Loucy (cell line): ENCODE measurements around the gene FAM193A.
"Not testable (repeated sequence)": the region's sequence is repeated elsewhere in the genome, so short reads cannot be mapped to it uniquely, and the experiment has no call there.

ENCODE experiments used
- H2AFZ ChIP-seq: fragments of 200-600 bp; sonication (generic); 2 replicates; pipeline ENCODE4 v1.6.0; 2016; ENCODE audit warnings: antibody characterized with exemption, mild to moderate bottlenecking, low read length, moderate library complexity
- H3F3A ChIP-seq: fragments of 200-600 bp; 2 replicates; pipeline ENCODE4 v1.6.0; 2016; ENCODE audit warnings: antibody characterized with exemption, low read depth, mild to moderate bottlenecking
- H3K27me3 ChIP-seq: fragments of 200-600 bp; sonication (generic); 2 replicates; pipeline ENCODE4 v1.6.1; 2014; ENCODE audit warnings: low read length, mild to moderate bottlenecking; ENCODE audit not compliant: insufficient read depth, poor library complexity, severe bottlenecking
- H3K36me3 ChIP-seq: fragments of 200-600 bp; sonication (generic); 2 replicates; pipeline ENCODE4 v1.6.1; 2016; ENCODE audit warnings: low read length; ENCODE audit not compliant: insufficient read depth
- H3K4me1 ChIP-seq: fragments of 200-600 bp; sonication (generic); 2 replicates; pipeline ENCODE4 v1.5.1; 2014; ENCODE audit warnings: low read length, mild to moderate bottlenecking; ENCODE audit not compliant: insufficient read depth, poor library complexity, severe bottlenecking
- H3K4me2 ChIP-seq: fragments of 200-600 bp; sonication (generic); 2 replicates; pipeline ENCODE4 v1.6.0; 2014; ENCODE audit warnings: antibody characterized with exemption, low read length, low read depth, mild to moderate bottlenecking; ENCODE audit not compliant: poor library complexity, severe bottlenecking
- H3K4me3 ChIP-seq: fragments of 200-600 bp; sonication (generic); 2 replicates; pipeline ENCODE4 v1.5.1; 2014; ENCODE audit warnings: low read length, mild to moderate bottlenecking, mixed read lengths; ENCODE audit not compliant: poor library complexity, severe bottlenecking
- H3K79me2 ChIP-seq: fragments of 200-600 bp; sonication (generic); 2 replicates; pipeline ENCODE4 v1.6.1; 2014; ENCODE audit warnings: low read length; ENCODE audit not compliant: insufficient read depth
- H3K9ac ChIP-seq: fragments of 200-600 bp; sonication (generic); 2 replicates; pipeline ENCODE4 v1.6.0; 2014; ENCODE audit warnings: mild to moderate bottlenecking, low read depth, low read length, moderate library complexity; ENCODE audit not compliant: poor library complexity, severe bottlenecking
- H3K9me2 ChIP-seq: fragments of 200-600 bp; sonication (generic); replicated peaks from 2 replicates; pipeline ENCODE4 v1.6.1; 2016; ENCODE audit warnings: low read depth, low read length, mixed read lengths
- H3K9me3 ChIP-seq: fragments of 200-600 bp; sonication (generic); 2 replicates; pipeline ENCODE4 v1.6.1; 2014; ENCODE audit warnings: mild to moderate bottlenecking, antibody characterized with exemption, low read length, low read depth; ENCODE audit not compliant: insufficient read depth
- H4K20me1 ChIP-seq: fragments of 200-600 bp; sonication (generic); 2 replicates; pipeline ENCODE4 v1.6.0; 2014; ENCODE audit warnings: antibody characterized with exemption, low read length, mild to moderate bottlenecking; ENCODE audit not compliant: insufficient read depth, poor library complexity, severe bottlenecking
- EZH2phosphoT487 ChIP-seq: fragments of 200-600 bp; IDR thresholded peaks from 2 replicates; pipeline ENCODE4 v1.6.1; 2018; ENCODE audit warnings: antibody characterized with exemption, mild to moderate bottlenecking, moderate library complexity, borderline replicate concordance
- TF ChIP-seq, protein P1 (sequence below): fragments of 200-600 bp; sonication (generic); conservative IDR thresholded peaks from 2 replicates; pipeline ENCODE4 v1.5.1; 2014; ENCODE audit warnings: mild to moderate bottlenecking, antibody characterized with exemption, low read length

FAM193A gene

DNA sequence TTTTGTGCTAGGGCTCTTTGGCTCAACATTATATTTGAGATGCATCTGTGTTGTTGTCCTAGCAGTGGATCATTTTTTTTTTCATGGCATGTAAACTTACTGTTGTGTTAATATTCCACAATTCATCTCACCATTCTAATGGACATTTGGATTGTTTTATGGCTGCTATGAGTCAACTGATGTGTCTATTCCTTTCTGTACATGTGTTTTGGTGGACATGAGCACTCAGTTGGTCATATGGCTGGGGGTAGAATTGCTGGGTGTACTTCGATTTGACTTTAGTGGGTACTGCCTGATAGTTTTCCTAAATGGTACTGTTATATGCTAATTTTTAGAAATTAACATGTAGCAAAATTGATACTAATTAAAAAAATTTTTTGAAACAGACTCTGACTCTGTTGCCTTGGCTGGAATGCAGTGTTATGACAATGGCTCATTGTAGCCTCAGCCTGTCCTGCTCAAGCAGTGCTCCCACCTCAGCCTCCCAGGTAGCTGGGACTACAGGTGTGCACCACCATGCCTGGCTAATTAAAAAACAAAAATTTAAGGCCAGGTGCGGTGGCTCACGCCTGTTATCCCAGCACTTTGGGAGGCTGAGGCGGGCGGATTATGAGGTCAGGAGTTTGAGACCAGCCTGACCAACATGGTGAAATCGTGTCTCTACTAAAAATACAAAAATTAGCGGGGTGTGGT, 9.0 kb downstream of the FAM193A start:
- peaks cover 98% of the 10 kb centered on the region for H3K79me2 ChIP-seq
- no peaks in the 10 kb centered on the region for H3F3A ChIP-seq
- no peak overlapping the region for H3K4me3 ChIP-seq
- H3K9me2 ChIP-seq: no peaks in the 10 kb centered on the region
- no peak overlapping the region for H2AFZ ChIP-seq
- H3K36me3 ChIP-seq: peaks cover 5% of the 10 kb centered on the region; the same call in 1 of the 2 replicates
- H3K9ac ChIP-seq: no peak overlapping the region
- H3K4me1 ChIP-seq: no peaks in the 10 kb centered on the region
- H3K4me2 ChIP-seq: no peak overlapping the region
- no peaks in the 10 kb centered on the region for H3K27me3 ChIP-seq
- TF ChIP-seq, protein P1, sequence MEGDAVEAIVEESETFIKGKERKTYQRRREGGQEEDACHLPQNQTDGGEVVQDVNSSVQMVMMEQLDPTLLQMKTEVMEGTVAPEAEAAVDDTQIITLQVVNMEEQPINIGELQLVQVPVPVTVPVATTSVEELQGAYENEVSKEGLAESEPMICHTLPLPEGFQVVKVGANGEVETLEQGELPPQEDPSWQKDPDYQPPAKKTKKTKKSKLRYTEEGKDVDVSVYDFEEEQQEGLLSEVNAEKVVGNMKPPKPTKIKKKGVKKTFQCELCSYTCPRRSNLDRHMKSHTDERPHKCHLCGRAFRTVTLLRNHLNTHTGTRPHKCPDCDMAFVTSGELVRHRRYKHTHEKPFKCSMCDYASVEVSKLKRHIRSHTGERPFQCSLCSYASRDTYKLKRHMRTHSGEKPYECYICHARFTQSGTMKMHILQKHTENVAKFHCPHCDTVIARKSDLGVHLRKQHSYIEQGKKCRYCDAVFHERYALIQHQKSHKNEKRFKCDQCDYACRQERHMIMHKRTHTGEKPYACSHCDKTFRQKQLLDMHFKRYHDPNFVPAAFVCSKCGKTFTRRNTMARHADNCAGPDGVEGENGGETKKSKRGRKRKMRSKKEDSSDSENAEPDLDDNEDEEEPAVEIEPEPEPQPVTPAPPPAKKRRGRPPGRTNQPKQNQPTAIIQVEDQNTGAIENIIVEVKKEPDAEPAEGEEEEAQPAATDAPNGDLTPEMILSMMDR: no peak
- no peak for TF ChIP-seq EZH2phosphoT487
- H4K20me1 ChIP-seq: peaks cover 70% of the 10 kb centered on the region
- no peaks in the 10 kb centered on the region for H3K9me3 ChIP-seq

DNA sequence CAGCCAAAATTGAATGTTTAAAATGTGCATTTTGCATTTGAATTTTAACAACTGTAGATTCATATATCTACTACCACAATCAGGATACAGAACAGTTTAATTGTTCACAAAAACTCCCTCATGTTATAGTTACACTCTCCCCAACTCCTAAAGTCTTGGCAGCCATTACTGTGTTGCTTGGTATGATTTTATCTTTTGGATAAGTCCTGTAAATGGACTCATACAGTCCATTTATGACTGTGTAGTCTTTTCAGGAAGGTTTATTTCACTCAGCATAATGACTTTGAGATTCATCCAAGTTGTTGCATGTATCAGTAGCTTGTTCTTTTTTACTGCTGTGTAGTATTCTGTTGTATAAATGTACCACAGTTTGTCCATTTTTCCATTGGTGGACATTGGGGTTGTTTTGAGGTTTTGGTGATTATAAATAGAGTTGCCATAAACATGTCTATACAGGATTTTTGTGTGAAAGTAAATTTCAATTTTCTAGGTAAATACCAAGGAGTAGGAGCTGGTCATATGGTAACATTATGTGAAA, 9.9 kb downstream of the FAM193A start:
- no peak overlapping the region for H2AFZ ChIP-seq
- H3K36me3 ChIP-seq: peaks cover 5% of the 10 kb centered on the region; the same call in 1 of the 2 replicates
- TF ChIP-seq, protein P1: no peak
- TF ChIP-seq EZH2phosphoT487: no peak
- H3K4me1 ChIP-seq: no peaks in the 10 kb centered on the region
- H3F3A ChIP-seq: no peaks in the 10 kb centered on the region
- H3K9me3 ChIP-seq: no peaks in the 10 kb centered on the region
- peaks cover 69% of the 10 kb centered on the region for H4K20me1 ChIP-seq
- H3K9me2 ChIP-seq: no peaks in the 10 kb centered on the region
- no peaks in the 10 kb centered on the region for H3K27me3 ChIP-seq
- H3K4me2 ChIP-seq: no peak overlapping the region
- H3K79me2 ChIP-seq: peaks cover 95% of the 10 kb centered on the region
- H3K9ac ChIP-seq: no peak overlapping the region
- no peak overlapping the region for H3K4me3 ChIP-seq

DNA sequence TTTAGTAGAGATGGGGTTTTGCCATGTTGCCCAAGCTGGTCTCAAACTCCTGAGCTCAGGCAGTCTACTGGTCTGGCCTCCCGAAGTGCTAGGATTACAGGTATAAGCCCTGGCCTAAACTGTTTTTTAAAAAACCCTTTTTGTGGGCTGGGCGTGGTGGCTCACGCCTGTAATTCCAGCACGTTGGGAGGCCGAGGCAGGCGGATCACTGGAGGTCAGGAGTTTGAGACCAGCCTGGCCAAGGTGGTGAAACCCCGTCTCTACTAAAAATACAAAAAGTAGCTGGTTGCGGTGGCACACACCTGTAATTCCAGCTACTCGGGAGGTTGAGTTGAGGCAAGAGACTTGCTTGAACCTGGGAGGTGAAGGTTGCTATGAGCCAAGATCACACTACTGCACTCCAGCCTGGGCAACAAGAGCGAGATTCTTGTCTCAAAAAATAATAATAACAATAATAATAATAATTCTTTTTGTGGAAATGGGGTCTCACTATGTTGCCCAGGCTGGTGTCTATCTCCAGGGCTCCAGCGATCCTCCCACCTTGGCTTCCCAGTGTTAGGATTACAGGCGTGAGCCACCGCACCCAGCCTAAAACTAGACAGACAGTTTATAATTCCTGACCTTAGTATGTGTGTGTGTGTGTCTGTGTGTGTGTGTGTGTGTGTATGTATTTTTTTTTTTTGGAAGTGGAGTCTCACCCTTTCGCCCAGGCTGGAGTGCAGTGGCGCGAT, 10.7 kb downstream of the FAM193A start:
- H3K4me3 ChIP-seq: not testable (repeated sequence)

More for the DNA sequence above, 10.7 kb downstream of the FAM193A start:
- H3K27me3 ChIP-seq, H3K4me1 ChIP-seq, H3K4me2 ChIP-seq, H2AFZ ChIP-seq, H3K9ac ChIP-seq, H3K9me2 ChIP-seq, H3F3A ChIP-seq, H3K9me3 ChIP-seq, H3K36me3 ChIP-seq: not testable (repeated sequence)
- Histone ChIP-seq H4K20me1 (peaks cover 67% of the 10 kb centered on the region), H3K79me2 (peaks cover 95% of the 10 kb centered on the region)
